SK-N-SH treated with all-trans-retinoic acid at 6 μM for 48 hours (cell line): ENCODE data around the gene SPOCK1.

Experiments used
- ARNTL ChIP-seq: fragments of 450-650 bp; formaldehyde crosslinking; IDR thresholded peaks from 2 replicates; pipeline ENCODE4 v1.5.0; 2020; ENCODE audit warnings: low read depth, mild to moderate bottlenecking, moderate library complexity, borderline replicate concordance
- CSDC2 ChIP-seq: fragments of 250-450 bp; sonication (Bioruptor Pico); IDR thresholded peaks from 2 replicates; pipeline ENCODE4 v1.5.0; 2020; ENCODE audit warnings: mild to moderate bottlenecking, moderate library complexity
- ESRRG ChIP-seq: fragments of 250-450 bp; sonication (Bioruptor Pico); IDR thresholded peaks from 2 replicates; pipeline ENCODE4 v1.6.1; 2021; ENCODE audit warnings: mild to moderate bottlenecking
- OSR1 ChIP-seq: fragments of 250-450 bp; sonication (Bioruptor Pico); IDR thresholded peaks from 2 replicates; pipeline ENCODE4 v1.8.0; 2022; ENCODE audit warnings: moderate library complexity, mild to moderate bottlenecking, inconsistent platforms
- POU6F1 ChIP-seq: fragments of 250-450 bp; sonication (Bioruptor Pico); IDR thresholded peaks from 2 replicates; pipeline ENCODE4 v1.8.0; 2021; ENCODE audit warnings: low read depth, mild to moderate bottlenecking, moderate library complexity, borderline replicate concordance
- PPARA ChIP-seq: fragments of 250-450 bp; sonication (Bioruptor Pico); IDR thresholded peaks from 2 replicates; pipeline ENCODE4 v1.5.0; 2020; ENCODE audit warnings: mild to moderate bottlenecking, borderline replicate concordance
- RARB ChIP-seq: fragments of 250-450 bp; sonication (Bioruptor Pico); IDR thresholded peaks from 2 replicates; pipeline ENCODE4 v1.8.0; 2021; ENCODE audit warnings: mild to moderate bottlenecking, moderate library complexity
- TCF4 ChIP-seq: fragments of 250-450 bp; sonication (Bioruptor Pico); IDR thresholded peaks from 2 replicates; pipeline ENCODE4 v1.8.0; 2021; ENCODE audit warnings: mild to moderate bottlenecking, moderate library complexity, borderline replicate concordance
- ZFP3 ChIP-seq: fragments of 250-450 bp; sonication (Bioruptor Pico); IDR thresholded peaks from 2 replicates; pipeline ENCODE4 v1.5.0; 2020; ENCODE audit warnings: mild to moderate bottlenecking, moderate library complexity
- ZFP30 ChIP-seq: fragments of 450-650 bp; formaldehyde crosslinking; IDR thresholded peaks from 2 replicates; pipeline ENCODE4 v1.5.0; 2022; ENCODE audit warnings: mild to moderate bottlenecking, moderate library complexity
- ZNF565 ChIP-seq: fragments of 450-650 bp; formaldehyde crosslinking; conservative IDR thresholded peaks from 2 replicates; pipeline ENCODE4 v1.5.0; 2020; ENCODE audit warnings: low read depth, mild to moderate bottlenecking, moderate library complexity
- ZNF70 ChIP-seq: fragments of 450-650 bp; formaldehyde crosslinking; IDR thresholded peaks from 2 replicates; pipeline ENCODE4 v1.5.0; 2020; ENCODE audit warnings: mild to moderate bottlenecking, moderate library complexity
- TF ChIP-seq, protein P1 (sequence below): fragments of 250-450 bp; sonication (Bioruptor Pico); IDR thresholded peaks from 2 replicates; pipeline ENCODE4 v1.5.1; 2020; ENCODE audit warnings: low read depth, mild to moderate bottlenecking, moderate library complexity
- TF ChIP-seq, protein P2 (sequence below): fragments of 250-450 bp; sonication (Bioruptor Pico); IDR thresholded peaks from 2 replicates; pipeline ENCODE4 v1.8.0; 2020; ENCODE audit warnings: mild to moderate bottlenecking, moderate library complexity, borderline replicate concordance

GRCh38 chr5:137488516-137488915 lies 10.6 kb downstream of the SPOCK1 start:
- TF ChIP-seq ZNF565 (CRISPR knock-in tag) (no peak), TCF4 (CRISPR knock-in tag) (no peak), PPARA (CRISPR knock-in tag) (no peak), ZFP30 (CRISPR knock-in tag) (no peak), ZFP3 (no peak), RARB (CRISPR knock-in tag) (no peak), OSR1 (no peak), ZNF70 (CRISPR knock-in tag) (no peak), ESRRG (CRISPR knock-in tag) (no peak), ARNTL (CRISPR knock-in tag) (no peak), CSDC2 (CRISPR knock-in tag) (no peak), POU6F1 (CRISPR knock-in tag) (no peak)
- TF ChIP-seq, protein P1, sequence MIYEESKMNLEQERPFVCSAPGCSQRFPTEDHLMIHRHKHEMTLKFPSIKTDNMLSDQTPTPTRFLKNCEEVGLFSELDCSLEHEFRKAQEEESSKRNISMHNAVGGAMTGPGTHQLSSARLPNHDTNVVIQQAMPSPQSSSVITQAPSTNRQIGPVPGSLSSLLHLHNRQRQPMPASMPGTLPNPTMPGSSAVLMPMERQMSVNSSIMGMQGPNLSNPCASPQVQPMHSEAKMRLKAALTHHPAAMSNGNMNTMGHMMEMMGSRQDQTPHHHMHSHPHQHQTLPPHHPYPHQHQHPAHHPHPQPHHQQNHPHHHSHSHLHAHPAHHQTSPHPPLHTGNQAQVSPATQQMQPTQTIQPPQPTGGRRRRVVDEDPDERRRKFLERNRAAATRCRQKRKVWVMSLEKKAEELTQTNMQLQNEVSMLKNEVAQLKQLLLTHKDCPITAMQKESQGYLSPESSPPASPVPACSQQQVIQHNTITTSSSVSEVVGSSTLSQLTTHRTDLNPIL (CRISPR knock-in tag) = no peak
- TF ChIP-seq, protein P2, sequence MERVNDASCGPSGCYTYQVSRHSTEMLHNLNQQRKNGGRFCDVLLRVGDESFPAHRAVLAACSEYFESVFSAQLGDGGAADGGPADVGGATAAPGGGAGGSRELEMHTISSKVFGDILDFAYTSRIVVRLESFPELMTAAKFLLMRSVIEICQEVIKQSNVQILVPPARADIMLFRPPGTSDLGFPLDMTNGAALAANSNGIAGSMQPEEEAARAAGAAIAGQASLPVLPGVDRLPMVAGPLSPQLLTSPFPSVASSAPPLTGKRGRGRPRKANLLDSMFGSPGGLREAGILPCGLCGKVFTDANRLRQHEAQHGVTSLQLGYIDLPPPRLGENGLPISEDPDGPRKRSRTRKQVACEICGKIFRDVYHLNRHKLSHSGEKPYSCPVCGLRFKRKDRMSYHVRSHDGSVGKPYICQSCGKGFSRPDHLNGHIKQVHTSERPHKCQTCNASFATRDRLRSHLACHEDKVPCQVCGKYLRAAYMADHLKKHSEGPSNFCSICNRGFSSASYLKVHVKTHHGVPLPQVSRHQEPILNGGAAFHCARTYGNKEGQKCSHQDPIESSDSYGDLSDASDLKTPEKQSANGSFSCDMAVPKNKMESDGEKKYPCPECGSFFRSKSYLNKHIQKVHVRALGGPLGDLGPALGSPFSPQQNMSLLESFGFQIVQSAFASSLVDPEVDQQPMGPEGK (CRISPR knock-in tag) = no peak
